Calu3 (cell line): ENCODE data around the gene MRFAP1. TPM values are rescaled to one million over a fixed set of nuclear protein-coding genes. Genes with fewer than 3 reads are reported as not detected.

Experiments used
- BruUV-seq: library from RNA; stranded (reverse); fragments of 400-500 nt; replicated peaks from 2 replicates; lab custom pipeline; 2021; lab: Mats Ljungman, UMichigan
- CTCF ChIA-PET: fragments of 300-600 bp; sonication (Branson Sonifier 250); formaldehyde crosslinking; loops from one replicate; lab custom pipeline; 2022; ENCODE audit warnings: antibody characterized with exemption; lab: Charles Lee
- DNase-seq: peaks from one replicate; pipeline ENCODE4 v3.0.0; 2022
- H3K27ac Mint-ChIP-seq: one replicate; pipeline ENCODE4 v1.8.0; 2022; ENCODE audit warnings: mixed read lengths; ENCODE audit not compliant: unreplicated experiment
- H3K27me3 Mint-ChIP-seq: one replicate; pipeline ENCODE4 v1.8.0; 2022; ENCODE audit warnings: mixed read lengths; ENCODE audit not compliant: unreplicated experiment
- H3K36me3 Mint-ChIP-seq: one replicate; pipeline ENCODE4 v1.8.0; 2022; ENCODE audit warnings: mild to moderate bottlenecking, moderate library complexity, mixed read lengths; ENCODE audit not compliant: insufficient read depth, unreplicated experiment
- H3K4me1 Mint-ChIP-seq: one replicate; pipeline ENCODE4 v1.8.0; 2022; ENCODE audit warnings: mild to moderate bottlenecking, low read depth, mixed read lengths; ENCODE audit not compliant: unreplicated experiment
- H3K4me3 Mint-ChIP-seq: one replicate; pipeline ENCODE4 v1.8.0; 2022; ENCODE audit warnings: mild to moderate bottlenecking, low read depth, moderate library complexity, mixed read lengths; ENCODE audit not compliant: unreplicated experiment
- H3K9me3 Mint-ChIP-seq: one replicate; pipeline ENCODE4 v1.8.0; 2022; ENCODE audit warnings: low read depth, mixed read lengths; ENCODE audit not compliant: unreplicated experiment
- CTCF ChIP-seq: fragments of 200-600 bp; IDR thresholded peaks from one replicate; pipeline ENCODE4 v1.8.0; 2022; ENCODE audit warnings: antibody characterized with exemption; ENCODE audit not compliant: unreplicated experiment
- intact Hi-C: fragments of 100-400 bp; cut with micrococcal nuclease; formaldehyde crosslinking; loops from one replicate; pipeline ENCODE4 v1.10.0; 2022; ENCODE audit not compliant: unreplicated experiment
- total RNA-seq: library from RNA; stranded (reverse); gene quantifications from 2 replicates; pipeline ENCODE4 v1.2.3, GENCODE V29; 2022

Gene MRFAP1
- total RNA-seq, 1 experiment from 2014 or later, result 151 TPM

GRCh38 chr4:6686104-6686787 lies 45.8 kb downstream of the MRFAP1 start:
- no peak for DNase-seq
- peaks cover 26% of the 10 kb centered on the region for H3K36me3 Mint-ChIP-seq
- TF ChIP-seq CTCF, result no peak
- BruUV-seq, result no TSS peak
- no peaks in the 10 kb centered on the region for H3K9me3 Mint-ChIP-seq
- CTCF ChIA-PET, result no interaction called here
- peaks cover 25% of the 10 kb centered on the region for H3K4me1 Mint-ChIP-seq
- H3K27me3 Mint-ChIP-seq, result no peaks in the 10 kb centered on the region
- no peak overlapping the region for H3K27ac Mint-ChIP-seq
- intact Hi-C loops, result no loop called here
- H3K4me3 Mint-ChIP-seq, result no peak overlapping the region

DNA sequence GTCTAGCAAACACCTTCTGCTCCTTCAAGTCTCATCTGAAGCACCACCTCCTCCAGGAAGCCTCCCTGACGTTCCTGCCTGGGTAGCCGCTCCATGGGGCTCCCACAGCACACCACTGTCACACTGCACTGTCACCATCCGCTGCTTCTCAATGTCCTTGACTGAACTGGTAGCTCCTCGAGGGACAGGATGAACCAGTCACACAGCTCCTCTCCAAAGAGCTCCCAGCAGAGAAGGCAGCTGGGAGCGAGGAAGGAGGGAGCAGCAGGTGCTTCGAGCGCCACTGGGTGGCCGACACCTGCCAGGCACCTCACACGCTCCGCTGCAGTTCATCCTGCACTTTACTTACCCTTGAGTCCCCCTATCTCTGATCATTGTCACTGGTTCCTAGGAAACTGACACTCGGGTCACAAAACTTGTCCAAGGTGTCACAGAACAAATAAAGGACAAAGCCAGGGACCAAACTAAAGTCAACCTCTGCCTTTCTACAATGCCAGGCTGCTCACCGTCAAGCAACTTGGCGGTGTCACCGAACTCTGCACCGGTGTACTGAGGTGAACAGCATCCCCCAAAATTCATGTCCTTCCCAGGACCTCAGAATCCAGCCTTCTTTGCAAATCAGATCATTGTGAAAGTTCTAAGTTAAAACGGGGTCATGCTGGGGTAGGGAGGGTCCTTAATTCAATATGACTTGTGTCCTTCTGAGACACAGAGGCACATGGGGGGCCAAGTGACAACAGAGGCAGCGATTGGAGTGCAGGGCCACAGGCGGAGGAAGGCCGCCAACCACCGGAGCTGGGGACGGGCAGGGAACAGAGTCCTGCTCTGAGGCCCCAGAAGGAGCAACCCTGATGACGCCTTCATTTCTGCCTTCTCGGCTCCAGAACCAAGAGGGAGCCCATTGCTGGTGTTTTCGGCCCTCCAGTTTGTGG lies 47.7 kb downstream of the MRFAP1 start:
- CTCF ChIA-PET, result interaction anchor here (0.6 to 3.1 kb wide), 5 partner anchors 13 to 1104 kb away, joined by 4 to 26 read pairs (median 5); no protein-coding TSS in a partner anchor
- Mint-ChIP-seq H3K4me1 (peaks cover 34% of the 10 kb centered on the region), H3K4me3 (peak overlapping the region; percentile 60), H3K27me3 (no peaks in the 10 kb centered on the region), H3K27ac (peak overlapping the region; percentile 96), H3K9me3 (no peaks in the 10 kb centered on the region), H3K36me3 (peaks cover 34% of the 10 kb centered on the region)
- TF ChIP-seq CTCF, result no peak
- peak; percentile 36 for DNase-seq
- intact Hi-C loops, result loop anchor here (2.0 kb wide), 1 partner anchor 13 kb away; a partner anchor contains a TSS
- no TSS peak for BruUV-seq

- Mint-ChIP-seq H3K27me3 (no peaks in the 10 kb centered on the region), H3K4me3 (peak overlapping the region; percentile 60), H3K4me1 (peaks cover 38% of the 10 kb centered on the region), H3K27ac (peak overlapping the region; percentile 96), H3K9me3 (no peaks in the 10 kb centered on the region), H3K36me3 (peaks cover 42% of the 10 kb centered on the region)
- DNase-seq, result peak; percentile 78
- BruUV-seq, result no TSS peak
- intact Hi-C loops, result loop anchor here (2.0 kb wide), 1 partner anchor 14 kb away; a partner anchor contains a TSS
- CTCF ChIA-PET, result interaction anchor here (0.6 to 3.1 kb wide), 2 partner anchors 14 to 1103 kb away, joined by 5 to 26 read pairs; no protein-coding TSS in a partner anchor
- no peak for TF ChIP-seq CTCF
Observed at GRCh38 chr4:6688879-6689505, 48.5 kb downstream of the MRFAP1 start.

DNA sequence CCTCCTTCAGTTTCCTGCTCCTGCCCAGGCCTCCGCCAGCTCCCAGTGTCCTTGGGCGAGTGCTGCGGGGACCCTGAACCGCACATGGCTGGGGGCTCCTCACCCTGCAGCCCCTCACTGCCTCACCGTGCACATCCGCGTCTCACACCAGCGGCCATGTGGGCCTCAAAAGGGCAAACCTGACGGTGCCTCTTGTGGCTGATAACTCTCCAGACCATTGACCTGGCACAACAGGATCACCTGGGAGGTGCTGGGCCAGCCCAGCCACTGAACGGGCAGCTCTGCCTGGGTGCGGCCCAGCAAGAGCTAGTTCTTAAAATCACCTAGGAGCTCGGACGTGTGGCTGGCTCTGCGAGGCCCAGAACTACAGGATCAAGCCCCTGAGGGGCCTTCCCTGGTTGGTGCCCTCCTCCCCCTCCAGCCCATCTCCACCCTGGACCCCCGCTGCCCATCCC lies 49.0 kb downstream of the MRFAP1 start:
- peak overlapping the region; percentile 96 for H3K27ac Mint-ChIP-seq
- peak overlapping the region; percentile 60 for H3K4me3 Mint-ChIP-seq
- H3K27me3 Mint-ChIP-seq, result no peaks in the 10 kb centered on the region
- peaks cover 47% of the 10 kb centered on the region for H3K36me3 Mint-ChIP-seq
- peak; percentile 43 for DNase-seq
- intact Hi-C loops, result loop anchor here (2.0 kb wide), 1 partner anchor 15 kb away; a partner anchor contains a TSS
- CTCF ChIA-PET, result interaction anchor here (3.1 kb wide), 1 partner anchor 14 kb away, joined by 26 read pairs; no protein-coding TSS in a partner anchor
- no TSS peak for BruUV-seq
- H3K4me1 Mint-ChIP-seq, result peaks cover 38% of the 10 kb centered on the region
- TF ChIP-seq CTCF, result no peak
- H3K9me3 Mint-ChIP-seq, result no peaks in the 10 kb centered on the region
